ENCODE results near the gene RIMBP3C.
"Not testable (repeated sequence)": the region's sequence is repeated elsewhere in the genome, so short reads cannot be mapped to it uniquely, and the experiment has no call there.

The RIMBP3C gene

GRCh38 chr22:21531525-21531924, 19.7 kb downstream of the RIMBP3C start:
- DNase-seq (ENCODE audit: low spot score), result not testable (repeated sequence)

- DNase-seq (ENCODE audit: low spot score), result not testable (repeated sequence)
These were observed 24.4 kb downstream of the RIMBP3C start for GRCh38 chr22:21526705-21527500.

DNA sequence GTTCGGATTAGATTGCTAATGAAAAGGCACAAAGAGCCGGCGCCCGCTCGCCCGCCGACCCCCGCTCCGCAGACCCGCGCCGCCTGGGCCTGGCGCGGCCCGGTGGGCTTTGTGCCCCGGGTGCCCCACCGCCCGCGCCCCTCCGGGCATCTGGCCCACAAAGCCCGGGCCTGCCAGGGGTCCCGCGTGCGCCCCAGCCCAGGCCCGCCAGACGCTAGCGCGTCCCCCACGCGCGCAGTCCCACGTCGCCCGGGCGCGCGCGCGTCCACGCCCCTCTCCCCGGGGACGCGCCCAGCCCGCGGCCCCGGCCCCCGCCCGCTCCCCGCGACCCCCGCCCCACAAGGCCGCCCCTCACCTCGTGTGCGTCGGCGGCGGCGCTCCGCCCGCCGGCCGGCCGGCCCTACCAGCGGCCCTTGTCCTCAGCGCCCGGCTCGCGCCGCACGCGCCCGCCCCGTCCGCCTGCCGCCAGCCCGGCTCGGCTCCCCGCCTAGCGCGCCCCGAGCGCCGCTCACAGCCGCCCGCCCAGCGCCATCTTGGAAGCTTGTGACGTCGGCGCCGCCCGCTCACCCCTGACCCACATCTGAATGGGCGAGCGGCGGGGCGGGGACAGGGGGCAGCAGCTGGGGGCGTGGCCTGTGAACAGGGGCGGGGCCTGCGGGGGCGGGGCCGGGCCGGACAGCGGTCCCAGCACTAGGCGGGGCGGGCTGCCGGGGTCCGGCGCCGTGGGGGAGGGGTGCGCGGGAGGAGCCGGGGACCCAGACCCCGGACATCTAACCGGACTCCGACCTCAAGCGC, 34.1 kb downstream of the RIMBP3C start:
- not testable (repeated sequence) for DNase-seq (ENCODE audit: low spot score)

- not testable (repeated sequence) for DNase-seq (ENCODE audit: low spot score)
These were observed 34.7 kb downstream of the RIMBP3C start for GRCh38 chr22:21516522-21516921.

- not testable (repeated sequence) for DNase-seq (ENCODE audit: low spot score)
These were observed 36.0 kb downstream of the RIMBP3C start for GRCh38 chr22:21515234-21515633.

GRCh38 chr22:21514117-21514516, 37.1 kb downstream of the RIMBP3C start:
- not testable (repeated sequence) for DNase-seq (ENCODE audit: low spot score)

DNA sequence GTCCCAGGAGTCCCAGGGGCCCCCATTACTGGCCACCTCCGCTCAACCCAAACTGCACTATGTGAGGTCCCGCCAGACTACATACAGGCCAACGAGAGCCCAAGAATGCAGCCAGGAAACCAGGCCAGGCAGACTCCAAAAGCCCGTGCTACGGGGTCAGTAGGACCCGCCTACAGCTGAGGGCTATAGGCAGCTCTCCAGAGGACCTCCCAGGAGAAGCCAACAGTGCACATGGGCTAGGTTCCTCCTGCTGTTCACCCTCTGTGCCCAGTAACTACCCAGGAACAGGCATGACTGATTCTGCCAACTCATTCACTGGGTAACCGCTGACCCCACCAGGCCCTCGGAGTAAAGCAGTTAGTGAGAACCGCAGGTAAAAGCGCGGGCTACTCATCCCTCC, 39.2 kb downstream of the RIMBP3C start:
- DNase-seq (ENCODE audit: low spot score), result not testable (repeated sequence)

- DNase-seq (ENCODE audit: low spot score), result not testable (repeated sequence)
These were observed 40.9 kb downstream of the RIMBP3C start for GRCh38 chr22:21510397-21510796.

- not testable (repeated sequence) for DNase-seq (ENCODE audit: low spot score)
These were observed 51.4 kb downstream of the RIMBP3C start for GRCh38 chr22:21499623-21500506.

GRCh38 chr22:21498489-21498888, 52.8 kb downstream of the RIMBP3C start:
- DNase-seq (ENCODE audit: low spot score), result not testable (repeated sequence)

GRCh38 chr22:21497984-21498383, 53.3 kb downstream of the RIMBP3C start:
- DNase-seq (ENCODE audit: low spot score), result not testable (repeated sequence)

Measured in LoVo (cell line).